Measurements from ENCODE around the gene CTNND2. TPM values are rescaled to one million over a fixed set of nuclear protein-coding genes. Genes with fewer than 3 reads are reported as not detected.

Gene CTNND2
- total and polyA plus RNA-seq, 10 of the 15 experiments (the other 5 are each of a cell fraction or from before 2014, with no cell fraction given) = 0.02 to 0.16 (median 0.04) TPM; not detected in 7

GRCh38 chr5:11157132-11157531, 747.1 kb downstream of the CTNND2 start:
- Histone ChIP-seq H3K27ac (ENCODE audit: control insufficient read depth, insufficient read depth) (no peak overlapping the region), H4K20me1 (ENCODE audit: control insufficient read depth, insufficient read depth) (no peaks in the 10 kb centered on the region), H3K9ac (ENCODE audit: control insufficient read depth, insufficient read depth, low read length) (no peak overlapping the region), H3K4me2 (ENCODE audit: control insufficient read depth, insufficient read depth) (no peak overlapping the region), H3K4me1 (ENCODE audit: control insufficient read depth, insufficient read depth, low read length) (no peaks in the 10 kb centered on the region), H3K27me3 (replicated peaks in 1 of 2; ENCODE audit: control insufficient read depth in 2 of 2, insufficient read depth in 2 of 2, low read length in 1 of 2) (no peaks in the 10 kb centered on the region; a peak in 1 of 4 replicates), H2AFZ (ENCODE audit: control insufficient read depth, low read depth, low read length) (no peak overlapping the region), H3K36me3 (ENCODE audit: control insufficient read depth in 2 of 2, insufficient read depth in 2 of 2, low read length in 1 of 2) (no peaks in the 10 kb centered on the region), H3K4me3 (no peak overlapping the region), H3K79me2 (ENCODE audit: control insufficient read depth, insufficient read depth, low read length) (no peaks in the 10 kb centered on the region), H3K9me3 (replicated peaks; ENCODE audit: control insufficient read depth, insufficient read depth, low read length) (no peaks in the 10 kb centered on the region)
- ATAC-seq (no peak), DNase-seq (ENCODE audit: low read depth, low spot score) (no peak), FAIRE-seq (no peak)
- CTCF ChIA-PET = no interaction called here
- intact Hi-C loops (cut with micrococcal nuclease; ENCODE audit: unreplicated experiment) (no loop called here), in situ Hi-C loops (cut with MboI) (no loop called here)
- no TSS peak for BruUV-seq (replicated peaks)
- WGBS (ENCODE audit: insufficient coverage, insufficient replicate concordance, low lambda C conversion rate, missing lambda C conversion rate) = 34% methylated on average over 3 of the region's 3 CpGs
- SMC1A ChIA-PET (ENCODE audit: uncharacterized antibody, unreplicated experiment) = no interaction called here
- RAD21 ChIA-PET (ENCODE audit: unreplicated experiment) = no interaction called here
- POLR2A ChIA-PET = no interaction called here
- TF ChIP-seq FOXK2 (IDR thresholded peaks at IDR 0.05) (no peak), HDAC2 (IDR thresholded peaks at IDR 0.05) (no peak), TARDBP (IDR thresholded peaks at IDR 0.05; ENCODE audit: borderline replicate concordance) (no peak), GABPA (IDR thresholded peaks at IDR 0.05; ENCODE audit: low read depth) (no peak), ZZZ3 (IDR thresholded peaks at IDR 0.05; ENCODE audit: control insufficient read depth, insufficient read length, low read depth) (no peak), SREBF2 (IDR thresholded peaks at IDR 0.05; ENCODE audit: low read length) (no peak), PBX3 (IDR thresholded peaks at IDR 0.05; ENCODE audit: insufficient replicate concordance, low read depth, low read length) (no peak), ZNF687 (IDR thresholded peaks at IDR 0.05) (no peak), ASH2L (IDR thresholded peaks at IDR 0.05; ENCODE audit: borderline replicate concordance, low read depth) (no peak), RFX5 (IDR thresholded peaks at IDR 0.05; ENCODE audit: low read depth, low read length) (no peak), ZSCAN29 (IDR thresholded peaks at IDR 0.05) (no peak), JUND (IDR thresholded peaks at IDR 0.05; ENCODE audit: low read depth, low read length) (no peak), HDAC6 (IDR thresholded peaks at IDR 0.05; ENCODE audit: unreplicated experiment) (no peak), EED (IDR thresholded peaks at IDR 0.05; ENCODE audit: low read depth) (no peak), ATF2 (IDR thresholded peaks at IDR 0.05; ENCODE audit: low read length) (no peak), NR2C1 (IDR thresholded peaks at IDR 0.05) (no peak), NFYA (IDR thresholded peaks at IDR 0.05; ENCODE audit: borderline replicate concordance, low read depth, low read length) (no peak), SMARCA5 (IDR thresholded peaks at IDR 0.05) (no peak)

All from GM12878 (cell line).